Calu3 (cell line): Measurements from ENCODE around the gene ZNF618. TPM values are rescaled to one million over a fixed set of nuclear protein-coding genes. Genes with fewer than 3 reads are reported as not detected.

Experiments used
- BruUV-seq: library from RNA; stranded (reverse); fragments of 400-500 nt; replicated peaks from 2 replicates; lab custom pipeline; 2021; lab: Mats Ljungman, UMichigan
- CTCF ChIA-PET: fragments of 300-600 bp; sonication (Branson Sonifier 250); formaldehyde crosslinking; loops from one replicate; lab custom pipeline; 2022; ENCODE audit warnings: antibody characterized with exemption; lab: Charles Lee
- DNase-seq: peaks from one replicate; pipeline ENCODE4 v3.0.0; 2022
- H3K27ac Mint-ChIP-seq: one replicate; pipeline ENCODE4 v1.8.0; 2022; ENCODE audit warnings: mixed read lengths; ENCODE audit not compliant: unreplicated experiment
- H3K27me3 Mint-ChIP-seq: one replicate; pipeline ENCODE4 v1.8.0; 2022; ENCODE audit warnings: mixed read lengths; ENCODE audit not compliant: unreplicated experiment
- H3K36me3 Mint-ChIP-seq: one replicate; pipeline ENCODE4 v1.8.0; 2022; ENCODE audit warnings: mild to moderate bottlenecking, moderate library complexity, mixed read lengths; ENCODE audit not compliant: insufficient read depth, unreplicated experiment
- H3K4me1 Mint-ChIP-seq: one replicate; pipeline ENCODE4 v1.8.0; 2022; ENCODE audit warnings: mild to moderate bottlenecking, low read depth, mixed read lengths; ENCODE audit not compliant: unreplicated experiment
- H3K4me3 Mint-ChIP-seq: one replicate; pipeline ENCODE4 v1.8.0; 2022; ENCODE audit warnings: mild to moderate bottlenecking, low read depth, moderate library complexity, mixed read lengths; ENCODE audit not compliant: unreplicated experiment
- H3K9me3 Mint-ChIP-seq: one replicate; pipeline ENCODE4 v1.8.0; 2022; ENCODE audit warnings: low read depth, mixed read lengths; ENCODE audit not compliant: unreplicated experiment
- intact Hi-C: fragments of 100-400 bp; cut with micrococcal nuclease; formaldehyde crosslinking; loops from one replicate; pipeline ENCODE4 v1.10.0; 2022; ENCODE audit not compliant: unreplicated experiment
- total RNA-seq: library from RNA; stranded (reverse); gene quantifications from 2 replicates; pipeline ENCODE4 v1.2.3, GENCODE V29; 2022
- TF ChIP-seq, protein P1 (sequence below): fragments of 200-600 bp; IDR thresholded peaks from one replicate; pipeline ENCODE4 v1.8.0; 2022; ENCODE audit warnings: antibody characterized with exemption; ENCODE audit not compliant: unreplicated experiment

ZNF618 gene
- total RNA-seq, 1 experiment from 2014 or later, result 20.3 TPM

DNA sequence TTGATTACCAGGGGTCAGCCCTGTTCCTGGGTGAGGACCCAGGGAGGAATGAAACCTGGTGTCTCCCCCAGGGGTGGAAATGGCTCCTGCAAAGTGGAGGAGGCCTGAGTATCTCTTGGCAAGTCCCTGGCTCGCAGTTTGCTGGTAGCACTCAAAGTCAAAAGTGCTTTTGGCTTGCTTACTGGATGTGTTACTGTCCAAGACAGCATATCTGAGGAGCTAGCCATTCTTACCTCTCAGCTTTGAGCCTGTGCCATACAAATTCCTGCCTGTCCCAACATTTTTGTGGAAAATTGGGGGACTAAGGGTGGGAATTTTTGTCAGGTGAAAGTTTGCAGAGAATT lies 9.9 kb downstream of the ZNF618 start:
- BruUV-seq, result no TSS peak
- Mint-ChIP-seq H3K4me3 (no peak overlapping the region), H3K4me1 (peaks cover 9% of the 10 kb centered on the region), H3K36me3 (no peaks in the 10 kb centered on the region), H3K27me3 (no peaks in the 10 kb centered on the region), H3K9me3 (peaks cover 5% of the 10 kb centered on the region), H3K27ac (no peak overlapping the region)
- intact Hi-C loops, result no loop called here
- CTCF ChIA-PET, result no interaction called here
- TF ChIP-seq, protein P1, sequence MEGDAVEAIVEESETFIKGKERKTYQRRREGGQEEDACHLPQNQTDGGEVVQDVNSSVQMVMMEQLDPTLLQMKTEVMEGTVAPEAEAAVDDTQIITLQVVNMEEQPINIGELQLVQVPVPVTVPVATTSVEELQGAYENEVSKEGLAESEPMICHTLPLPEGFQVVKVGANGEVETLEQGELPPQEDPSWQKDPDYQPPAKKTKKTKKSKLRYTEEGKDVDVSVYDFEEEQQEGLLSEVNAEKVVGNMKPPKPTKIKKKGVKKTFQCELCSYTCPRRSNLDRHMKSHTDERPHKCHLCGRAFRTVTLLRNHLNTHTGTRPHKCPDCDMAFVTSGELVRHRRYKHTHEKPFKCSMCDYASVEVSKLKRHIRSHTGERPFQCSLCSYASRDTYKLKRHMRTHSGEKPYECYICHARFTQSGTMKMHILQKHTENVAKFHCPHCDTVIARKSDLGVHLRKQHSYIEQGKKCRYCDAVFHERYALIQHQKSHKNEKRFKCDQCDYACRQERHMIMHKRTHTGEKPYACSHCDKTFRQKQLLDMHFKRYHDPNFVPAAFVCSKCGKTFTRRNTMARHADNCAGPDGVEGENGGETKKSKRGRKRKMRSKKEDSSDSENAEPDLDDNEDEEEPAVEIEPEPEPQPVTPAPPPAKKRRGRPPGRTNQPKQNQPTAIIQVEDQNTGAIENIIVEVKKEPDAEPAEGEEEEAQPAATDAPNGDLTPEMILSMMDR, result no peak
- DNase-seq, result no peak

DNA sequence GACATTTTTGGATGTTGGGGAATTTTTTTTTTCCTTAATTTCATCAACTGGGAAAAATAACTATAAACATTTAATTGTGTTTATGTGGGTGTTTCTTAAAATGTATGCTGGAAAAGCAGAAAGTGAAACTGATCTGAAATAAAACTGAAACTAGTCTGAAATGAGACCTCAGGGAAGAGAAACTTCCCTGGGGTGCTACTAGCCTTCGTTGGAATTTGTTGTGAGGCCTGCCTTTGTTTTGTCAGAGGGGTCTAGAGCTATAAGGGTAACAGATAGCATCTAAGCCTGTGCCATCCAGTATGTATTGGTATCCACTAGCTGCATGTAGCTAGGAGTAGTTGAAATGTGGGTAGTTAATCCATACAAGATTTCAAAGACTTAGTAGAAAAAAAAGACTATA lies 10.4 kb downstream of the ZNF618 start:
- BruUV-seq, result no TSS peak
- DNase-seq, result no peak
- Mint-ChIP-seq H3K27me3 (no peaks in the 10 kb centered on the region), H3K4me1 (peaks cover 9% of the 10 kb centered on the region), H3K36me3 (no peaks in the 10 kb centered on the region), H3K9me3 (peaks cover 5% of the 10 kb centered on the region), H3K27ac (no peak overlapping the region), H3K4me3 (no peak overlapping the region)
- TF ChIP-seq, protein P1, result no peak
- intact Hi-C loops, result no loop called here
- CTCF ChIA-PET, result no interaction called here

DNA sequence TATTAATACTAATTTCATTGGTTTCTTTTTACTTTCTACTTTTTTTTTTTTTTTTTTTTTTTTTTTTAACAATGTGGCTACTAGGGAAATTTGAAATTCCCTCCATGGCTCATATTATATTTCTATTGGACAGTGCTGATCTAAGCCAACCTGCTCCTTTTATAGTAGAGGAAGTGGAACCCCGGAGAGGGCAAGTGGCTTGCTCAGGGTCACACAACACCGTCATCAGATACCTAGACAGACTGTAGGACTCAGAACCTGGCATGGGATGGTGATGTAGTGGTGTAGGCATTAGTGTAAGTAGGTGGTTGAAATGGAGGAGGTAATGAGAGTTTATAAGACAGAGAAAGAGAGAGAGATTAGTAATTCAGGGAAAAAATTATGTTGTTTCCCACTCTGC lies 10.8 kb downstream of the ZNF618 start:
- Mint-ChIP-seq H3K27me3 (no peaks in the 10 kb centered on the region), H3K4me1 (peaks cover 9% of the 10 kb centered on the region), H3K9me3 (peaks cover 5% of the 10 kb centered on the region), H3K36me3 (no peaks in the 10 kb centered on the region), H3K4me3 (no peak overlapping the region), H3K27ac (no peak overlapping the region)
- BruUV-seq, result no TSS peak
- CTCF ChIA-PET, result no interaction called here
- intact Hi-C loops, result no loop called here
- TF ChIP-seq, protein P1, result no peak
- no peak for DNase-seq

DNA sequence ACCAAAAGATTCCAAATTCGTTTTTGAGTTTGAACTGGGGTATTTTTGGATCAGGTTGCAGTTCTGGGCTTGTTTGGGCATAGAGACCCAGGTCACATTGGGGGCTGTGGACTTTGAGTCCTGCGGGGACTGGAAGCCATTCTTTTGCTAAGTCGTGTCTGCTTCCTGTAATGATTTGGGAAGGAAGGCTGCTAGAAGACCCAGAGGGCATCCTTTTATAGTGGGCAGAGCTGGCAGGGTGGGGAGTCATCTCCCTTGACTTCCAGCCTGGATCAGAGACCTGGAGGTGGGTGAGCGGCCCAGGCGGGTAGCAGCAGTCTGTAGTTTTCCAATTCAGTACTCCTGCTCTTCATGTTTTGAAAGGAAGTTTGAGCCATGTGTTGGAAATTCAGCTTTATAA lies 11.3 kb downstream of the ZNF618 start:
- Mint-ChIP-seq H3K9me3 (peaks cover 5% of the 10 kb centered on the region), H3K36me3 (no peaks in the 10 kb centered on the region), H3K27ac (no peak overlapping the region), H3K27me3 (no peaks in the 10 kb centered on the region), H3K4me3 (no peak overlapping the region), H3K4me1 (peaks cover 9% of the 10 kb centered on the region)
- CTCF ChIA-PET, result no interaction called here
- intact Hi-C loops, result no loop called here
- no peak for DNase-seq
- TF ChIP-seq, protein P1, result no peak
- no TSS peak for BruUV-seq
